ENCODE results near the gene PLCD3.
A peak's percentile ranks its signal among the peaks of the same experiment; 100 is the strongest.

Gene PLCD3

GRCh38 chr17:45061606-45062205 is 70.6 kb downstream of the PLCD3 start:
- H3K4me2 ChIP-seq (ENCODE audit: low read length), result peak overlapping the region; percentile 98
- H3F3A ChIP-seq (ENCODE audit: control insufficient read depth, insufficient read depth), result no peaks in the 10 kb centered on the region
- TF ChIP-seq, protein P1, sequence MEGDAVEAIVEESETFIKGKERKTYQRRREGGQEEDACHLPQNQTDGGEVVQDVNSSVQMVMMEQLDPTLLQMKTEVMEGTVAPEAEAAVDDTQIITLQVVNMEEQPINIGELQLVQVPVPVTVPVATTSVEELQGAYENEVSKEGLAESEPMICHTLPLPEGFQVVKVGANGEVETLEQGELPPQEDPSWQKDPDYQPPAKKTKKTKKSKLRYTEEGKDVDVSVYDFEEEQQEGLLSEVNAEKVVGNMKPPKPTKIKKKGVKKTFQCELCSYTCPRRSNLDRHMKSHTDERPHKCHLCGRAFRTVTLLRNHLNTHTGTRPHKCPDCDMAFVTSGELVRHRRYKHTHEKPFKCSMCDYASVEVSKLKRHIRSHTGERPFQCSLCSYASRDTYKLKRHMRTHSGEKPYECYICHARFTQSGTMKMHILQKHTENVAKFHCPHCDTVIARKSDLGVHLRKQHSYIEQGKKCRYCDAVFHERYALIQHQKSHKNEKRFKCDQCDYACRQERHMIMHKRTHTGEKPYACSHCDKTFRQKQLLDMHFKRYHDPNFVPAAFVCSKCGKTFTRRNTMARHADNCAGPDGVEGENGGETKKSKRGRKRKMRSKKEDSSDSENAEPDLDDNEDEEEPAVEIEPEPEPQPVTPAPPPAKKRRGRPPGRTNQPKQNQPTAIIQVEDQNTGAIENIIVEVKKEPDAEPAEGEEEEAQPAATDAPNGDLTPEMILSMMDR (IDR thresholded peaks at IDR 0.05; ENCODE audit: low read depth, low read length, poor library complexity, severe bottlenecking), result no peak
- no peak for TF ChIP-seq EZH2phosphoT487 (IDR thresholded peaks at IDR 0.05; ENCODE audit: borderline replicate concordance, low read length)
- H3K36me3 ChIP-seq (ENCODE audit: control insufficient read depth, low read length), result peaks cover 22% of the 10 kb centered on the region
- H4K20me1 ChIP-seq (ENCODE audit: control insufficient read depth, insufficient read depth, low read depth, low read length), result no peaks in the 10 kb centered on the region
- H3K9me3 ChIP-seq (ENCODE audit: control insufficient read depth, insufficient read depth, low read length), result no peaks in the 10 kb centered on the region
- H3K9me2 ChIP-seq (replicated peaks; ENCODE audit: control insufficient read depth, low read length), result no peaks in the 10 kb centered on the region
- H3K4me1 ChIP-seq (ENCODE audit: control insufficient read depth, low read length), result peaks cover 28% of the 10 kb centered on the region
- H3K79me2 ChIP-seq (ENCODE audit: control insufficient read depth, low read length), result peaks cover 91% of the 10 kb centered on the region
- peak overlapping the region; percentile 98 for H3K4me3 ChIP-seq (ENCODE audit: low read length)
- peak overlapping the region; percentile 62 for H3K27ac ChIP-seq (ENCODE audit: low read depth, low read length)
- no peaks in the 10 kb centered on the region for H3K27me3 ChIP-seq (ENCODE audit: control insufficient read depth, low read length)

GRCh38 chr17:45060797-45061605 is 71.3 kb downstream of the PLCD3 start, which contains the start of gene NMT1:
NMT1 (plus strand) TSS chr17:45061317; CDS start chr17:45061330, 13 bp downstream.
- TF ChIP-seq EZH2phosphoT487 (IDR thresholded peaks at IDR 0.05; ENCODE audit: borderline replicate concordance, low read length), result no peak
- TF ChIP-seq, protein P1 (IDR thresholded peaks at IDR 0.05; ENCODE audit: low read depth, low read length, poor library complexity, severe bottlenecking), result no peak
- Histone ChIP-seq H3K79me2 (ENCODE audit: control insufficient read depth, low read length) (peaks cover 85% of the 10 kb centered on the region), H3K4me2 (ENCODE audit: low read length) (peak within 1 kb of the TSS; percentile 98), H3K27ac (ENCODE audit: low read depth, low read length) (peak within 1 kb of the TSS; percentile 62), H4K20me1 (ENCODE audit: control insufficient read depth, insufficient read depth, low read depth, low read length) (no peaks in the 10 kb centered on the region), H3K9me3 (ENCODE audit: control insufficient read depth, insufficient read depth, low read length) (no peaks in the 10 kb centered on the region), H3F3A (ENCODE audit: control insufficient read depth, insufficient read depth) (peaks cover 2% of the 10 kb centered on the region; the same call in 1 of the 2 replicates), H3K36me3 (ENCODE audit: control insufficient read depth, low read length) (peaks cover 22% of the 10 kb centered on the region), H3K9me2 (replicated peaks; ENCODE audit: control insufficient read depth, low read length) (no peaks in the 10 kb centered on the region), H3K4me3 (ENCODE audit: low read length) (peak within 1 kb of the TSS; percentile 98), H3K4me1 (ENCODE audit: control insufficient read depth, low read length) (peaks cover 28% of the 10 kb centered on the region), H3K27me3 (ENCODE audit: control insufficient read depth, low read length) (no peaks in the 10 kb centered on the region)

- peak overlapping the region; percentile 79 for H3K4me2 ChIP-seq (ENCODE audit: low read length)
- H3K4me3 ChIP-seq (ENCODE audit: low read length), result peak overlapping the region; percentile 98
- H3K36me3 ChIP-seq (ENCODE audit: control insufficient read depth, low read length), result peaks cover 22% of the 10 kb centered on the region
- peaks cover 79% of the 10 kb centered on the region for H3K79me2 ChIP-seq (ENCODE audit: control insufficient read depth, low read length)
- no peaks in the 10 kb centered on the region for H3K9me3 ChIP-seq (ENCODE audit: control insufficient read depth, insufficient read depth, low read length)
- H3F3A ChIP-seq (ENCODE audit: control insufficient read depth, insufficient read depth), result peaks cover 2% of the 10 kb centered on the region; the same call in 1 of the 2 replicates
- no peaks in the 10 kb centered on the region for H3K27me3 ChIP-seq (ENCODE audit: control insufficient read depth, low read length)
- H3K4me1 ChIP-seq (ENCODE audit: control insufficient read depth, low read length), result peaks cover 28% of the 10 kb centered on the region
- TF ChIP-seq, protein P1 (IDR thresholded peaks at IDR 0.05; ENCODE audit: low read depth, low read length, poor library complexity, severe bottlenecking), result no peak
- TF ChIP-seq EZH2phosphoT487 (IDR thresholded peaks at IDR 0.05; ENCODE audit: borderline replicate concordance, low read length), result no peak
- no peaks in the 10 kb centered on the region for H3K9me2 ChIP-seq (replicated peaks; ENCODE audit: control insufficient read depth, low read length)
- peak overlapping the region; percentile 42 for H3K27ac ChIP-seq (ENCODE audit: low read depth, low read length)
- H4K20me1 ChIP-seq (ENCODE audit: control insufficient read depth, insufficient read depth, low read depth, low read length), result no peaks in the 10 kb centered on the region
Measured at GRCh38 chr17:45060382-45060796, 71.9 kb downstream of the PLCD3 start.

Measured in DOHH2 (cell line).